Peyer's patch (tissue), 4 donors: Measurements from ENCODE around the gene NCKAP5. TPM values are rescaled to one million over a fixed set of nuclear protein-coding genes. Genes with fewer than 3 reads are reported as not detected.

Source experiments
- DNase-seq, 3 donors: peaks; one replicate each; pipeline ENCODE4 v3.0.0-alpha.2; 2017 to 2019
- H3K27ac ChIP-seq, 4 donors: fragments of 200-600 bp; sonication (generic); one replicate each; pipeline ENCODE4 v1.5.1; 2016 to 2019
- H3K27me3 ChIP-seq, 2 donors: fragments of 200-600 bp; sonication (generic); one replicate each; pipeline ENCODE4 v1.5.1; 2019
- H3K36me3 ChIP-seq, 3 donors: fragments of 200-600 bp; sonication (generic); one replicate each; pipeline ENCODE4 v1.5.1; 2016 to 2019
- H3K4me1 ChIP-seq, 4 donors: fragments of 200-600 bp; sonication (generic); one replicate each; pipeline ENCODE4 v1.5.1; 2016 to 2019
- H3K4me3 ChIP-seq, 4 donors: fragments of 200-600 bp; sonication (generic); 1 replicate in 3 of 4; 2 replicates in 1 of 4; pipeline ENCODE4 v1.5.1; 2016 to 2019; ENCODE audit warnings: mild to moderate bottlenecking in 1 of 4
- H3K9me3 ChIP-seq, 4 donors: fragments of 200-600 bp; sonication (generic); one replicate each; pipeline ENCODE4 v1.5.1; 2016 to 2019; ENCODE audit warnings: mild to moderate bottlenecking in 1 of 4
- POLR2A ChIP-seq, 2 donors: fragments of 450-650 bp; IDR thresholded peaks; one replicate each; pipeline ENCODE4 v1.5.1; 2017; ENCODE audit warnings: antibody characterized with exemption in 2 of 2, mild to moderate bottlenecking in 2 of 2, moderate library complexity in 2 of 2
- total RNA-seq, 4 donors: library from RNA; depleted of rRNA; stranded (reverse); fragments of >200 nt; gene quantifications; one replicate each; pipeline ENCODE4 v1.1.0, GENCODE V29; 2016
- TF ChIP-seq, protein P1 (sequence below), 6 experiments: fragments of 450-650 bp in 4 of 6; fragments of 200-600 bp in 2 of 6; sonication (generic) in 1 of 6; IDR thresholded peaks; one replicate each; pipeline ENCODE4 v1.5.1; 2017 to 2019; ENCODE audit warnings: antibody characterized with exemption in 6 of 6, mild to moderate bottlenecking in 3 of 6, moderate library complexity in 1 of 6

The NCKAP5 gene
- total RNA-seq, 4 donors from 2014 or later, result 9.1 to 28.5 (median 22.5) TPM

DNA sequence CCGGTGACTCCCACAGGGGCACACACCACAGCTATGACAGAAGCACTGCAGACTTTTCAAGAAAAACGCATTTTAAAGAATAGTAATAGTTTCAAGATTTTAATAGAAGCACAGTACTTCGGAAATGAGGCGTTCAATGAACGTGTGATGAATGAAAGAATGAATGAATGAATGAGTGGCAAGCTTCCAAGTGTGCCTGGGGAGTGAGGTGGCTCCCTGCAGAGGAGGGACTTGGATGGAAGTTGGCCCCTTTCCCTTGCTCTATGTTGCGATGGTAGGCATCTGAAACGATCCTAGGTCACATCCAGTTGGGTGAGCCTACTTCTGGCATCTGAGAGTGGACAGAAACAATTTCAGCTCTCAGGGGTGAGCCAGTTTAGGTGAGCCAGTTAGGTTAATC is 65.6 kb downstream of the NCKAP5 start:
- Histone ChIP-seq H3K4me1 (peaks cover 0 to 12% (median 0%) of the 10 kb centered on the region in 4 donors), H3K4me3 (no peak overlapping the region), H3K27me3 (no peaks in the 10 kb centered on the region), H3K27ac (no peak overlapping the region), H3K9me3 (no peaks in the 10 kb centered on the region), H3K36me3 (no peaks in the 10 kb centered on the region)
- TF ChIP-seq, protein P1, sequence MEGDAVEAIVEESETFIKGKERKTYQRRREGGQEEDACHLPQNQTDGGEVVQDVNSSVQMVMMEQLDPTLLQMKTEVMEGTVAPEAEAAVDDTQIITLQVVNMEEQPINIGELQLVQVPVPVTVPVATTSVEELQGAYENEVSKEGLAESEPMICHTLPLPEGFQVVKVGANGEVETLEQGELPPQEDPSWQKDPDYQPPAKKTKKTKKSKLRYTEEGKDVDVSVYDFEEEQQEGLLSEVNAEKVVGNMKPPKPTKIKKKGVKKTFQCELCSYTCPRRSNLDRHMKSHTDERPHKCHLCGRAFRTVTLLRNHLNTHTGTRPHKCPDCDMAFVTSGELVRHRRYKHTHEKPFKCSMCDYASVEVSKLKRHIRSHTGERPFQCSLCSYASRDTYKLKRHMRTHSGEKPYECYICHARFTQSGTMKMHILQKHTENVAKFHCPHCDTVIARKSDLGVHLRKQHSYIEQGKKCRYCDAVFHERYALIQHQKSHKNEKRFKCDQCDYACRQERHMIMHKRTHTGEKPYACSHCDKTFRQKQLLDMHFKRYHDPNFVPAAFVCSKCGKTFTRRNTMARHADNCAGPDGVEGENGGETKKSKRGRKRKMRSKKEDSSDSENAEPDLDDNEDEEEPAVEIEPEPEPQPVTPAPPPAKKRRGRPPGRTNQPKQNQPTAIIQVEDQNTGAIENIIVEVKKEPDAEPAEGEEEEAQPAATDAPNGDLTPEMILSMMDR (IDR thresholded peaks at IDR 0.05), result no peak
- TF ChIP-seq POLR2A (IDR thresholded peaks at IDR 0.05), result no peak
- DNase-seq, result no peak

DNA sequence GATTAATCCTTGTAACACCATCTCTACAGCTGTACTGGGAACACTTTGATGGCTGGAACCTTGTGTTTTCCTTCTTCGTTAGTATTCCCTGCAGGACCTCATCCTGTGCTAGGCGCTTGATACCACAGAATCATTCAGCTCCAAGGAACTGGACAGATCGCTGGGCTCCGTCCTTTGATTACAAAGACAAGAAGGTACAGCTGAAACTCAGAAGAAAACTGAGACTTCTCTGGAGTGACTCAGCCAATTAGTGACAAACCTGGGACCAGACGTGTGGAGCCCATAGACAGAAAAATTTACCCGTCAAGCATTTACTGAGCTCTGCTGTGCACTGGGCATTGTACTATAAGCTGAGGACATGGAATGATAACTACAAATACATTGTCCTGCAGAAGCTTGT is 67.3 kb downstream of the NCKAP5 start:
- Histone ChIP-seq H3K9me3 (no peaks in the 10 kb centered on the region), H3K4me3 (no peak overlapping the region), H3K27ac (no peak overlapping the region), H3K36me3 (no peaks in the 10 kb centered on the region), H3K27me3 (no peaks in the 10 kb centered on the region), H3K4me1 (peaks cover 0 to 12% (median 0%) of the 10 kb centered on the region in 4 donors)
- no peak for DNase-seq
- TF ChIP-seq, protein P1 (IDR thresholded peaks at IDR 0.05), result no peak
- no peak for TF ChIP-seq POLR2A (IDR thresholded peaks at IDR 0.05)

DNA sequence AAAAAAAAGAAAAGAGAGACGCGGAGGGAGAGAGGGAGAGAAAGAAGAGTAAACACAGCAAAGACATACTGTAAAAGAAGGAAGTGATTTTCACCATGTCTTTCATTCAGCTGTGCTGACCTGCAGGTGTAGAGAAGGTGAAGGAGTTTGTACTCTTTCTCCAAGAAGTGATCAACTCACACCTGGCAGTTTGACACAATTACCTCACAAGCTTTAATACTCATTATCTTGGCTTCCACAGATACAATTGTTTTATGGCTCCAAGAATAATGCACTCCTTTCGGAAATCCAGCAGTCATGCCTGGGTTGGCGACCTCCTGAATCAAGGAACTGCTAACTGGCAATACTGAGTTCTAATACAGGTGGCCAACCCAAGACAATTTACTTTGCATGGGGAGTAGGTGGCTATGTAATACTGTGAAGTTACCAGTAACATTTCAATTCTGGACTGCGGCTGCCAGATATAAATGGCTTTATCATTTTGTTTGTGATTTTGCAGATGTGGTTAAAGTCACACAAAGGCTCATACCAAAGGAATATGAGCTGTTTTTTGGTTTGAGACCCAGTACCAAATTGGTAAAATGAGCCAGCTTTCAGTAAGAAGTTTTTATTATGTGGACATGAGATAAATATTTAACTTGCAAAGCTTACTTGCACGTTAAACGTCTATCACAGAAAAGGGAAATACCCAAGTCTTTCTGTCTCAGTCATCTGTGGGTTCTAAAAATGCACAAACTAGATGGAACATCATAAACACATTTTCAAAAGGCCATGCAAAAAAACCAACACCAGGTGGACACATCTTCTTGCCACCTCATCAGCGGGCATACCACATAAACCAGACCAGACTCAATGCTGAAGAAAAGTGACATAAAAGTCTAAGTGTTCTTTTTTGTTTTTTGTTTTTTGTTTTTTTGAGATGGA is 69.3 kb downstream of the NCKAP5 start:
- Histone ChIP-seq H3K36me3 (no peaks in the 10 kb centered on the region), H3K9me3 (no peaks in the 10 kb centered on the region), H3K27ac (no peak overlapping the region), H3K4me1 (peaks cover 0 to 7% (median 0%) of the 10 kb centered on the region in 4 donors), H3K4me3 (no peak overlapping the region), H3K27me3 (no peaks in the 10 kb centered on the region)
- DNase-seq, result no peak
- no peak for TF ChIP-seq POLR2A (IDR thresholded peaks at IDR 0.05)
- TF ChIP-seq, protein P1 (IDR thresholded peaks at IDR 0.05), result no peak

DNA sequence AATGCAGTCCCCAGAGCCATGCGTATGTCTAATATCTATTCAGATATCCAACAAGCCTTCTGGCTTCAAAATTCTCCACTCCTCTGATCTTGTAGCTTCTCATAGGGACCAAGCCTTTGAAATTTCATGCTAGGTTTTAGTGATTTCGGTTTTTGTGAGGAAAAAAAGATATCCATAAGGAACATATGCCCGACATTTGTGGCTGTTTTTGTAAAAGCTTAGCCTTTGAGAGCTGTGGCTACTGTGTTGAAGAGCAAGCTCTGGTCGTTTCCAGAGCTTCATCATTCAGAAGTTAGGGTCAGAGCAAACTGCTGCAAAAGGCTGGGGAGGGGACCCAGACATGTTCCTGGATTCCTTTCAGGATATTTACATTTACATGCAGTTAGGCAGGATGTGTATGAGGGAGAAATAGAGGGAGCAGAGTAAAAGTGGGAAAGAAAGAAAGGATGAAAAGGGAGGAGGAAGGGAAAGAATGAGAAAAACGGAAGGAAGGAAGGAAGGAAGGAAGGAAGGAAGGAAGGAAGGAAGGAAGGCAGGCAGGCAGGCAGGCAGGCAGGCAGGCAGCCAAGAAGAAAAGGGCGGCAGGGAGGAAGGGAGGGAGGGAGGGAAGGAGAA is 70.2 kb downstream of the NCKAP5 start:
- Histone ChIP-seq H3K27me3 (no peaks in the 10 kb centered on the region), H3K27ac (no peak overlapping the region), H3K9me3 (no peaks in the 10 kb centered on the region), H3K4me3 (no peak overlapping the region), H3K4me1 (peaks cover 0 to 5% (median 0%) of the 10 kb centered on the region in 4 donors), H3K36me3 (no peaks in the 10 kb centered on the region)
- TF ChIP-seq, protein P1 (IDR thresholded peaks at IDR 0.05), result no peak
- TF ChIP-seq POLR2A (IDR thresholded peaks at IDR 0.05), result no peak
- DNase-seq, result no peak

DNA sequence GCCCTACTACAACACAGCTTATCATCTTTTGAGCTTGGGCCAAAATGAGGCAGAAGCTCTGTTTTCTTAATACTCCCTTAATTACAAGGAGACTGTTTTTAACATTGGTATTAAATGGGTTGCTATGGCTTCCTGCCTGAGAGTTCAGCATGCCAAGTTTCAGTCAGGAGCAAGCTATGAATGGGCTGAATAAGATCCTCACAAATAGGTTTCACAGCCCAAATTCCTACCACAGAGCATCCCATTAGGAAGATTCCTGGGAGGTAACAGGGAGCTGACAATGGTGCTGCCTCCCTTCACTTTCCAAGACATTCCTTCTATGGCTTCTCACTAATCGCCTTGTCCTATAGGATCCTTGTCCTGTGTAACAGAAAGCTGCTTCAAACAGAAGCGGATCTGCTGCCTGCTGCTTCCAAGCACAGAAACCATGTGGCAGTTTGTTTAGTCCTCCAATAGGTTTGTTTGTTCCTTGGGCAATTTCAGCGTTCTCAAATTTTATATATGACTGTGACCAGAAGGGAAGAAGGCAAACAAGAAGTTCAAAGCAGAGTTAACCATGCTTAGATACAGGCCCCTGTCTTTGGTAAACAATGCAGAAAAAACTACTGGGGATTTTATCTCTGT is 70.9 kb downstream of the NCKAP5 start:
- no peak overlapping the region for H3K27ac ChIP-seq
- TF ChIP-seq, protein P1 (IDR thresholded peaks at IDR 0.05), result no peak
- no peak for TF ChIP-seq POLR2A (IDR thresholded peaks at IDR 0.05)
- H3K4me3 ChIP-seq, result no peak overlapping the region
- H3K4me1 ChIP-seq, result peaks cover 0 to 5% (median 0%) of the 10 kb centered on the region in 4 donors
- H3K36me3 ChIP-seq, result no peaks in the 10 kb centered on the region
- H3K27me3 ChIP-seq, result no peaks in the 10 kb centered on the region
- no peak for DNase-seq
- no peaks in the 10 kb centered on the region for H3K9me3 ChIP-seq
